Thoracic aorta (tissue), 2 donors: ENCODE results near the gene RAB36. TPM values are rescaled to one million over a fixed set of nuclear protein-coding genes. Genes with fewer than 3 reads are reported as not detected.

Experiments
- ATAC-seq: fragments of 150-250 bp; one replicate; pipeline ENCODE4 v1.8.0; 2017; ENCODE audit warnings: low read depth; ENCODE audit not compliant: insufficient number of reproducible peaks, low FRiP score
- DNase-seq: peaks from one replicate; pipeline ENCODE4 v3.0.0-alpha.2; 2020; ENCODE audit warnings: low spot score
- H3K27ac ChIP-seq, 2 donors: fragments of 200-600 bp; sonication (generic); 1 replicate in 1 of 2; 2 replicates in 1 of 2; pipeline ENCODE4 v1.5.1; 2016; ENCODE audit warnings: mild to moderate bottlenecking in 2 of 2, moderate library complexity in 2 of 2
- H3K27me3 ChIP-seq: fragments of 200-600 bp; sonication (generic); replicated peaks from 2 replicates; pipeline ENCODE4 v1.6.0; 2016; ENCODE audit warnings: mild to moderate bottlenecking; ENCODE audit not compliant: insufficient read depth
- H3K36me3 ChIP-seq: fragments of 200-600 bp; sonication (generic); one replicate; pipeline ENCODE4 v1.5.1; 2016
- H3K4me1 ChIP-seq, 2 donors: fragments of 200-600 bp; sonication (generic); 1 replicate in 1 of 2; 2 replicates in 1 of 2; pipeline versions ENCODE4 v1.5.1 to v1.6.0; 2016; ENCODE audit warnings: low read depth in 2 of 2, mild to moderate bottlenecking in 1 of 2; ENCODE audit not compliant: control insufficient read depth in 1 of 2
- H3K4me3 ChIP-seq: fragments of 200-600 bp; sonication (generic); 2 replicates; pipeline ENCODE4 v1.5.1; 2016; ENCODE audit warnings: mild to moderate bottlenecking
- H3K9me3 ChIP-seq: fragments of 200-600 bp; sonication (generic); 2 replicates; pipeline ENCODE4 v1.5.1; 2016
- CTCF ChIP-seq: fragments of 200-600 bp; sonication (generic); IDR thresholded peaks from one replicate; pipeline ENCODE4 v1.5.1; 2019; ENCODE audit warnings: antibody characterized with exemption
- total RNA-seq, 2 donors: library from RNA; depleted of rRNA; stranded (reverse); fragments of >200 nt; gene quantifications; one replicate each; pipeline versions ENCODE4 v1.1.0 to v1.2.3, GENCODE V29; 2016

Gene RAB36
- total RNA-seq, 2 donors from 2014 or later = 3.5 to 4.5 TPM

- Histone ChIP-seq H3K36me3 (no peaks in the 10 kb centered on the region), H3K9me3 (no peaks in the 10 kb centered on the region), H3K4me3 (no peak overlapping the region), H3K27ac (no peak overlapping the region), H3K4me1 (no peaks in the 10 kb centered on the region), H3K27me3 (no peaks in the 10 kb centered on the region)
- no peak for DNase-seq
- TF ChIP-seq CTCF = no peak
- ATAC-seq = no peak
Observed at GRCh38 chr22:23158516-23159290, 13.4 kb downstream of the RAB36 start.

- Histone ChIP-seq H3K4me1 (no peaks in the 10 kb centered on the region), H3K4me3 (no peak overlapping the region)
Observed at GRCh38 chr22:23159291-23159630, 14.0 kb downstream of the RAB36 start.

DNA sequence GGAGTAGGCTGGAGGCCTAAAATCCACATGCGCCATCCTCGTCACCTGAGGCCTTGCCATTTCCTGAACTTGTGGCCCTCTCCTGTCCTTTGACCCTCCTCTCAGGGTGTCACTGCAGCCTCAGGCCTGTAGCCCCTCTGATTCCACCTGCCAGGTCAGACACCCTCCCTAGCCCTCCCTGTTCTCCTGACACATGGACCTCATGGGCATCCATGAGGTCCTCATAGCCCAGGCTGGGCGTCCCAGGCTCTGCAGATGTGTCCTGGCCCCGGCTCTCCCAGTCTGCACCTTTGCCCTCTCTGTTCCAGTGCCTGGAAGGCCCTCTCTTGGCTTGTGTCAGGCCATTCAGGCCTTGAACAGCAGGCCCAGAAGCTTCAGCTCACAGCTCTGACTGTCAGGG lies 15.8 kb downstream of the RAB36 start:
- Histone ChIP-seq H3K4me1 (no peaks in the 10 kb centered on the region), H3K9me3 (no peaks in the 10 kb centered on the region), H3K27ac (no peak overlapping the region), H3K4me3 (no peak overlapping the region), H3K36me3 (no peaks in the 10 kb centered on the region), H3K27me3 (no peaks in the 10 kb centered on the region)
- ATAC-seq (no peak), DNase-seq (no peak)
- TF ChIP-seq CTCF = no peak

More at GRCh38 chr22:23159291-23159630, 14.0 kb downstream of the RAB36 start:
- DNase-seq (no peak), ATAC-seq (no peak)
- no peak for TF ChIP-seq CTCF
- no peak overlapping the region for H3K27ac ChIP-seq
- H3K9me3 ChIP-seq = no peaks in the 10 kb centered on the region
- H3K36me3 ChIP-seq = no peaks in the 10 kb centered on the region
- H3K27me3 ChIP-seq = no peaks in the 10 kb centered on the region

DNA sequence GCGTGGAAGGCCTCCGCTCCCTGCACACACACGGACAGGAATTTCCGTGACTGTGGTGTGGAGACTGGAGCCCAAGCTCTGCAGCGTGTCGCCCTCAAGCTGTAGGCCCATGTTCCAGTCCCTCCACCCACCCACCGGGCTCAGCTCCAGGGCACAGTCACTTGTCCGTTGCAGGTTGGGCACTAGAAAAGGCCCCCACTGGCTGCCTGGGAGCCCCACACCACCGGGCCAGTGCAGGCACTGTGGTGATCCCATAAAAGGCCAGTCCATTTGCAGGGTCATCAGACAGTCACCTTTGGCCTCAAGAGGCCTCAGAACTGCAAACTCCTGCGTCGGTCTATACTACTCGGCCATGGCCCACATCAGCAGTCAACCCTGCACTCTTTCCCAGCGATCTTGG lies 16.3 kb downstream of the RAB36 start:
- ATAC-seq (no peak), DNase-seq (no peak)
- Histone ChIP-seq H3K4me1 (no peaks in the 10 kb centered on the region), H3K36me3 (no peaks in the 10 kb centered on the region), H3K4me3 (no peak overlapping the region), H3K27me3 (no peaks in the 10 kb centered on the region), H3K9me3 (no peaks in the 10 kb centered on the region), H3K27ac (no peak overlapping the region)
- TF ChIP-seq CTCF = no peak

- H3K9me3 ChIP-seq = no peaks in the 10 kb centered on the region
- H3K4me3 ChIP-seq = no peak overlapping the region
- no peaks in the 10 kb centered on the region for H3K36me3 ChIP-seq
- no peaks in the 10 kb centered on the region for H3K4me1 ChIP-seq
- no peaks in the 10 kb centered on the region for H3K27me3 ChIP-seq
- no peak for TF ChIP-seq CTCF
- no peak overlapping the region for H3K27ac ChIP-seq
- ATAC-seq = no peak
- no peak for DNase-seq
Observed at GRCh38 chr22:23163665-23164064, 18.4 kb downstream of the RAB36 start.
